HG03097 (cell line): Measurements from ENCODE around the gene ADCY4.
A peak's percentile ranks its signal among the peaks of the same experiment; 100 is the strongest.
"Not testable (repeated sequence)": the region's sequence is repeated elsewhere in the genome, so short reads cannot be mapped to it uniquely, and the experiment has no call there.

Experiments used
- ATAC-seq: cut with Tn5 transposase; IDR thresholded peaks from one replicate; pipeline ENCODE4 v1.9.1; 2021; ENCODE audit not compliant: unreplicated experiment, low FRiP score

ADCY4 gene

GRCh38 chr14:24340606-24341005 is 5.7 kb upstream of the ADCY4 start:
- ATAC-seq: no peak

- ATAC-seq: no peak
Observed at GRCh38 chr14:24339284-24340151, 4.6 kb upstream of the ADCY4 start, which contains the start of gene RIPK3. Gene RIPK3, minus strand, starts transcription at chr14:24339991. Its CDS starts 165 bp downstream, at chr14:24339826.

- no peak for ATAC-seq
Observed at GRCh38 chr14:24338843-24339242, 4.0 kb upstream of the ADCY4 start.

GRCh38 chr14:24337824-24338175 is 2.9 kb upstream of the ADCY4 start:
- ATAC-seq: no peak

GRCh38 chr14:24337144-24337823 is 2.4 kb upstream of the ADCY4 start:
- no peak for ATAC-seq

- ATAC-seq: no peak
Observed at GRCh38 chr14:24335461-24336171, 745 bp upstream of the ADCY4 start.

- peak; percentile 70 for ATAC-seq
Observed at GRCh38 chr14:24332268-24332993, 2.4 kb downstream of the ADCY4 start.

GRCh38 chr14:24331731-24332267 is 3.1 kb downstream of the ADCY4 start:
- peak; percentile 3 for ATAC-seq

- ATAC-seq: no peak
Observed at GRCh38 chr14:24330973-24331674, 3.7 kb downstream of the ADCY4 start.

GRCh38 chr14:24329736-24330135 is 5.1 kb downstream of the ADCY4 start:
- ATAC-seq: no peak

GRCh38 chr14:24329073-24329663 is 5.7 kb downstream of the ADCY4 start:
- ATAC-seq: no peak

- not testable (repeated sequence) for ATAC-seq
Observed at GRCh38 chr14:24327914-24328313, 7.0 kb downstream of the ADCY4 start.

- no peak for ATAC-seq
Observed at GRCh38 chr14:24327303-24327702, 7.6 kb downstream of the ADCY4 start.

GRCh38 chr14:24325963-24326362 is 8.9 kb downstream of the ADCY4 start:
- ATAC-seq: no peak

GRCh38 chr14:24325041-24325530 is 9.8 kb downstream of the ADCY4 start:
- no peak for ATAC-seq

- ATAC-seq: no peak
Observed at GRCh38 chr14:24324024-24324423, 10.8 kb downstream of the ADCY4 start.

- ATAC-seq: no peak
Observed at GRCh38 chr14:24323341-24323740, 11.5 kb downstream of the ADCY4 start.

GRCh38 chr14:24322672-24323071 is 12.2 kb downstream of the ADCY4 start:
- no peak for ATAC-seq
